NT2/D1 (cell line): ENCODE measurements around the gene SEC22B.
"Not testable (repeated sequence)": the region's sequence is repeated elsewhere in the genome, so short reads cannot be mapped to it uniquely, and the experiment has no call there.

Experiments
- SUZ12 ChIP-seq: IDR thresholded peaks from 2 replicates; pipeline ENCODE4 v1.6.1; 2011; ENCODE audit not compliant: insufficient read length, insufficient read depth; ENCODE audit errors: extremely low read depth
- YY1 ChIP-seq: IDR thresholded peaks from 2 replicates; pipeline ENCODE4 v1.6.1; 2011; ENCODE audit not compliant: insufficient read length, insufficient read depth
- ZNF274 ChIP-seq: IDR thresholded peaks from 2 replicates; pipeline ENCODE4 v1.6.1; 2011; ENCODE audit warnings: mild to moderate bottlenecking, low read depth, low read length

DNA sequence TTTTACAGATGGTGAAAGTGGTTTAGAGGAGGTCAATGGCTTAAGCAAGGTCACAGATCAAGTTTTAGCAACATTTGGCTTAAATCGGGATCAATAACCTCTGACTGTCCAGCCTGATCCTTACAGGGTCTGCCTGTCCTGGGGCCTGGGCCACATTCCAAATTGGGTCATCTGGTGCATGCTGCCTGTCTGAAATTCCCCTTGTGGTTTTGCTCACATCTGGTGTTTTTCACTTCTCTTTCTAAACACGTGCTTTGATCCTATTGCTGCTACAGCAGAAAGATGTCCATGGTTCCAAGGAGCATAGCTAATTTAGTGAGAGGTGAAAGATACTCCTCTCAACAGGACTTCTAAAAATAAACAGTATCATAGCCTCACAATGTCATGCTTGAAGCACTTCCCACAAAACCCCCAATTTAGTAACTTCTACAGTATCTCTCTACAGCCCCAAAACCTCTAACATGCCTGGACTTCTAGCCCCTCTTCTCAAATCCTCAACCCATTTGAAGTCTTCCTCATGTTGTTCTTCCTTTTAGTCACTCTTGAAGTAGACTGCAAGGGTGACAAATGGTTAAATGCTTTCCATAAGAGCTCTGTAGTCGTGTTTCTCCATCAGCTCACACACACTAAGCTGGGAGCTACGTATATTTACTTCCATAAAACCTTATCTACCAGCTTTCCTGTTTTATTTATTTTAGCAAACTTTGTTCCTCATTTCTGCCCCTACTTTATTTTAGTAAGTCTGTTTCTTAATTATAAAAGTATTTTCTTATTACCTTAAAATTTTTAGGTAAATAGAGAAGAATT, 58.7 kb downstream of the SEC22B start:
- not testable (repeated sequence) for TF ChIP-seq ZNF274, YY1, SUZ12
